Measurements from ENCODE around the gene CREB3L2. TPM values are rescaled to one million over a fixed set of nuclear protein-coding genes. Genes with fewer than 3 reads are reported as not detected.

Gene CREB3L2
- total RNA-seq, 1 experiment from 2014 or later: 18.1 TPM

- Histone ChIP-seq H3K79me2 (ENCODE audit: low read length) (no peaks in the 10 kb centered on the region), H3K27ac (ENCODE audit: low read length) (no peak overlapping the region), H3K9ac (ENCODE audit: low read length) (no peak overlapping the region), H3K27me3 (ENCODE audit: low read length) (no peaks in the 10 kb centered on the region), H4K20me1 (ENCODE audit: low read length) (no peaks in the 10 kb centered on the region), H2AFZ (ENCODE audit: low read length) (no peak overlapping the region), H3K4me3 (ENCODE audit: low read length) (no peak overlapping the region), H3K4me2 (ENCODE audit: low read length) (no peak overlapping the region), H3K4me1 (ENCODE audit: insufficient read depth, low read length) (no peaks in the 10 kb centered on the region), H3K36me3 (ENCODE audit: low read depth, low read length) (no peaks in the 10 kb centered on the region), H3K9me2 (replicated peaks; ENCODE audit: low read length) (no peaks in the 10 kb centered on the region), H3F3A (ENCODE audit: low read length, unreplicated experiment) (no peaks in the 10 kb centered on the region), H3K9me3 (ENCODE audit: low read length) (no peaks in the 10 kb centered on the region)
- no peak for ATAC-seq
- TF ChIP-seq CTCF (conservative IDR thresholded peaks at IDR 0.05; ENCODE audit: low read depth, low read length) (no peak), EZH2phosphoT487 (IDR thresholded peaks at IDR 0.05; ENCODE audit: borderline replicate concordance, low read length) (no peak), EZH2 (IDR thresholded peaks at IDR 0.05; ENCODE audit: low read length, unreplicated experiment) (no peak)
- intact Hi-C loops (cut with micrococcal nuclease): no loop called here
- POLR2A ChIA-PET (ENCODE audit: unreplicated experiment): no interaction called here
- no TSS peak for BruUV-seq (replicated peaks)
- CTCF ChIA-PET: no interaction called here
- no peak for DNase-seq
Observed at GRCh38 chr7:137870078-137870477, 131.8 kb downstream of the CREB3L2 start.

- H3F3A ChIP-seq (ENCODE audit: low read length, unreplicated experiment): no peaks in the 10 kb centered on the region
- ATAC-seq (no peak), DNase-seq (no peak)
- H3K79me2 ChIP-seq (ENCODE audit: low read length): no peaks in the 10 kb centered on the region
- H3K36me3 ChIP-seq (ENCODE audit: low read depth, low read length): no peaks in the 10 kb centered on the region
- H3K4me1 ChIP-seq (ENCODE audit: insufficient read depth, low read length): no peaks in the 10 kb centered on the region
- ChIA-PET POLR2A (ENCODE audit: unreplicated experiment) (no interaction called here), CTCF (no interaction called here)
- H3K9me2 ChIP-seq (replicated peaks; ENCODE audit: low read length): no peaks in the 10 kb centered on the region
- intact Hi-C loops (cut with micrococcal nuclease): no loop called here
- BruUV-seq (replicated peaks): no TSS peak
- no peak overlapping the region for H3K4me3 ChIP-seq (ENCODE audit: low read length)
- no peak overlapping the region for H3K4me2 ChIP-seq (ENCODE audit: low read length)
- H3K9ac ChIP-seq (ENCODE audit: low read length): no peak overlapping the region
- no peaks in the 10 kb centered on the region for H3K27me3 ChIP-seq (ENCODE audit: low read length)
- H2AFZ ChIP-seq (ENCODE audit: low read length): no peak overlapping the region
- TF ChIP-seq CTCF (conservative IDR thresholded peaks at IDR 0.05; ENCODE audit: low read depth, low read length): no peak
- TF ChIP-seq EZH2 (IDR thresholded peaks at IDR 0.05; ENCODE audit: low read length, unreplicated experiment): no peak
- TF ChIP-seq EZH2phosphoT487 (IDR thresholded peaks at IDR 0.05; ENCODE audit: borderline replicate concordance, low read length): no peak
- H3K27ac ChIP-seq (ENCODE audit: low read length): no peak overlapping the region
- H3K9me3 ChIP-seq (ENCODE audit: low read length): no peaks in the 10 kb centered on the region
- H4K20me1 ChIP-seq (ENCODE audit: low read length): no peaks in the 10 kb centered on the region
Observed at GRCh38 chr7:137869260-137869659, 132.6 kb downstream of the CREB3L2 start.

DNA sequence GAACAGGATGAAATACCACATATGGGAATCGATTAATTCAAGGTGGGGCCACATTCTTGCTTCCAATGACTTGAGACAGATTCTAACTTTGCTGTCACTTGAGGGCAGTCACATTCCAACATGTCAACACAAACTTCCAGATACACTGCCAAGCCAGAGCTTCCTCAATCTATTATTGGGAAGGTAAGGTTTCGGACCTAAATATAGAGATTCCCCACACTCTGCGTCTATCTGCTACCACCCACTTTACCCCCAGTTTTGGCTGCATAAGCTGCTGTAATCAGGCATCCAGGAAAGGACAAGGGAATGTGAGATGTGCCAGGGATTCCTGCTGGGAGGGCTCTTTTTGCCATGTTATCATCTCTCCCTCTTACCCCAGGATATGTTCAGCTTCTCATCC lies 134.6 kb downstream of the CREB3L2 start:
- POLR2A ChIA-PET (ENCODE audit: unreplicated experiment): no interaction called here
- Histone ChIP-seq H3K9ac (ENCODE audit: low read length) (no peak overlapping the region), H4K20me1 (ENCODE audit: low read length) (no peaks in the 10 kb centered on the region), H3K9me3 (ENCODE audit: low read length) (no peaks in the 10 kb centered on the region), H3K4me3 (ENCODE audit: low read length) (no peak overlapping the region), H3F3A (ENCODE audit: low read length, unreplicated experiment) (no peaks in the 10 kb centered on the region), H3K79me2 (ENCODE audit: low read length) (no peaks in the 10 kb centered on the region), H3K4me1 (ENCODE audit: insufficient read depth, low read length) (no peaks in the 10 kb centered on the region), H3K9me2 (replicated peaks; ENCODE audit: low read length) (no peaks in the 10 kb centered on the region), H3K27me3 (ENCODE audit: low read length) (no peaks in the 10 kb centered on the region), H3K4me2 (ENCODE audit: low read length) (no peak overlapping the region), H2AFZ (ENCODE audit: low read length) (no peak overlapping the region), H3K36me3 (ENCODE audit: low read depth, low read length) (no peaks in the 10 kb centered on the region), H3K27ac (ENCODE audit: low read length) (no peak overlapping the region)
- BruUV-seq (replicated peaks): no TSS peak
- DNase-seq (no peak), ATAC-seq (no peak)
- TF ChIP-seq CTCF (conservative IDR thresholded peaks at IDR 0.05; ENCODE audit: low read depth, low read length): no peak
- no peak for TF ChIP-seq EZH2 (IDR thresholded peaks at IDR 0.05; ENCODE audit: low read length, unreplicated experiment)
- TF ChIP-seq EZH2phosphoT487 (IDR thresholded peaks at IDR 0.05; ENCODE audit: borderline replicate concordance, low read length): no peak
- CTCF ChIA-PET: no interaction called here
- intact Hi-C loops (cut with micrococcal nuclease): no loop called here

All from PC-3 (cell line).